NOMO-1 (cell line): ENCODE results near the gene POLR1B.
"Not testable (repeated sequence)": the region's sequence is repeated elsewhere in the genome, so short reads cannot be mapped to it uniquely, and the experiment has no call there.

Source experiments
- DNase-seq, 2 experiments: peaks; one replicate each; lab custom pipeline; 2025; ENCODE audit not compliant: unreplicated experiment in 2 of 2; lab: John Stamatoyannopoulos, UW

Gene POLR1B, protein sequence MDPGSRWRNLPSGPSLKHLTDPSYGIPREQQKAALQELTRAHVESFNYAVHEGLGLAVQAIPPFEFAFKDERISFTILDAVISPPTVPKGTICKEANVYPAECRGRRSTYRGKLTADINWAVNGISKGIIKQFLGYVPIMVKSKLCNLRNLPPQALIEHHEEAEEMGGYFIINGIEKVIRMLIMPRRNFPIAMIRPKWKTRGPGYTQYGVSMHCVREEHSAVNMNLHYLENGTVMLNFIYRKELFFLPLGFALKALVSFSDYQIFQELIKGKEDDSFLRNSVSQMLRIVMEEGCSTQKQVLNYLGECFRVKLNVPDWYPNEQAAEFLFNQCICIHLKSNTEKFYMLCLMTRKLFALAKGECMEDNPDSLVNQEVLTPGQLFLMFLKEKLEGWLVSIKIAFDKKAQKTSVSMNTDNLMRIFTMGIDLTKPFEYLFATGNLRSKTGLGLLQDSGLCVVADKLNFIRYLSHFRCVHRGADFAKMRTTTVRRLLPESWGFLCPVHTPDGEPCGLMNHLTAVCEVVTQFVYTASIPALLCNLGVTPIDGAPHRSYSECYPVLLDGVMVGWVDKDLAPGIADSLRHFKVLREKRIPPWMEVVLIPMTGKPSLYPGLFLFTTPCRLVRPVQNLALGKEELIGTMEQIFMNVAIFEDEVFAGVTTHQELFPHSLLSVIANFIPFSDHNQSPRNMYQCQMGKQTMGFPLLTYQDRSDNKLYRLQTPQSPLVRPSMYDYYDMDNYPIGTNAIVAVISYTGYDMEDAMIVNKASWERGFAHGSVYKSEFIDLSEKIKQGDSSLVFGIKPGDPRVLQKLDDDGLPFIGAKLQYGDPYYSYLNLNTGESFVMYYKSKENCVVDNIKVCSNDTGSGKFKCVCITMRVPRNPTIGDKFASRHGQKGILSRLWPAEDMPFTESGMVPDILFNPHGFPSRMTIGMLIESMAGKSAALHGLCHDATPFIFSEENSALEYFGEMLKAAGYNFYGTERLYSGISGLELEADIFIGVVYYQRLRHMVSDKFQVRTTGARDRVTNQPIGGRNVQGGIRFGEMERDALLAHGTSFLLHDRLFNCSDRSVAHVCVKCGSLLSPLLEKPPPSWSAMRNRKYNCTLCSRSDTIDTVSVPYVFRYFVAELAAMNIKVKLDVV

GRCh38 chr2:112542123-112542983, at the start of gene POLR1B:
POLR1B (plus strand) TSS chr2:112542465; CDS start chr2:112542495, 30 bp downstream.
- DNase-seq = peak; percentile 77 to 79

DNA sequence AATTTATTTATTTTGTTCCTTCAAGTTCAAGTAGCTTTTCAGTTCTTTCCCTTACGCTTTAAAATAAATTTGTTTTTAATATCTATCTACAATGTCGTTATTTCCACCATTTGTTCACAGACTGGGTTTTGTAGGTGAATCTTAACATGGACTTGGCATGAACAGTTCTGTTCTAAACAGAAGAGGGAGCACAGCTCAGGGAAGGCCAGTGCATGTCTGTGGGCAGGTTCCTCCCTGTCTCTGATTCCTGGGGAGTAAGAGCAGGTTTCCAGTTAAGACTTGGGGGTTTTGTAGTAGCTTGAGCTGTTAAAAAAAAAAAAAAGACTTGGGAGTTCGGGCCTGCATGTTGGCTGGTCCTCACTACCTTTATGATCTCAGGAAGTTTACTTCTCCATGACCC, 49.2 kb upstream of the POLR1B start:
- DNase-seq = no peak

- no peak for DNase-seq
Measured at GRCh38 chr2:112493858-112494648, 48.2 kb upstream of the POLR1B start.

DNA sequence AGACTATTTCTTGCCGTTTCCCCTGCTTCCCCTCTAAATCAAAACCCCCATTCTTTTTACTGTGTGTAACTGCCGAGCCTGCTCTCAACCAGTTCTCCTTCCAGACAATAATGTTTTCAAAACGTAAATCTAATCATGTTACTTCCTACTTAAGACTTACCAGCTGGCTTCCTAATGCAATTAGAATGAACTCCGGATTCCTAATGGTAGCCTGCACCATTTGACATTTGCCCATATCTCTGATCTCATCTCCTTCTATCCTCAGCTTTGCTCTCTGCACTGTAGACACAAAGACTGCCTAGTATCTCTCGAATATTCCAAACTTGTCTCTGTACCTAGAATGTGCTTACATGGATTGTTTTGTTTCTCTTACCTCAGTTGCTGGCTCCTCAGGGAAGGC, 47.4 kb upstream of the POLR1B start:
- DNase-seq = no peak

GRCh38 chr2:112495878-112496277, 46.4 kb upstream of the POLR1B start:
- DNase-seq = not testable (repeated sequence)

- peak; percentile 2 to 17 for DNase-seq
Measured at GRCh38 chr2:112500850-112501484, 41.3 kb upstream of the POLR1B start.

GRCh38 chr2:112509239-112509998, 32.8 kb upstream of the POLR1B start:
- DNase-seq = not testable (repeated sequence)

DNA sequence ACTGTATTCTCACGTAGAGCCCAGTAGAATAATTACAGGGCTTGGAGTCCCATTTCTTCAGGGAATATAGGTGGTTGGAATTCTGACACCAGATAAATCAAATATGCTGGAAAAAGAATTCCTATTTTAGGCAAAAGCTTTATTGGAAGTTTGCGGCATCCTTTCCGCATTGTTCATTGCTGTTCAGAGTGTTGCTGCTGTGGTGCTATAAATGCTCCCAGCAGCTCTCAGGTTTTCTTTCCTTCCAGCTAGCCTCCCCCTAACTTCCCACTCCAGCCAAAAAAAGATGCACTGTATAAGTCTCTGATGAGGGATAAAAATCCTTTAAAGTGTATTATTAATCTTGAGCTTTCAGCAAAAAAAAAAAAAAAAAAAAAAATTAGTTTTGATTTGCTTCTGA, 25.5 kb upstream of the POLR1B start:
- no peak for DNase-seq

DNA sequence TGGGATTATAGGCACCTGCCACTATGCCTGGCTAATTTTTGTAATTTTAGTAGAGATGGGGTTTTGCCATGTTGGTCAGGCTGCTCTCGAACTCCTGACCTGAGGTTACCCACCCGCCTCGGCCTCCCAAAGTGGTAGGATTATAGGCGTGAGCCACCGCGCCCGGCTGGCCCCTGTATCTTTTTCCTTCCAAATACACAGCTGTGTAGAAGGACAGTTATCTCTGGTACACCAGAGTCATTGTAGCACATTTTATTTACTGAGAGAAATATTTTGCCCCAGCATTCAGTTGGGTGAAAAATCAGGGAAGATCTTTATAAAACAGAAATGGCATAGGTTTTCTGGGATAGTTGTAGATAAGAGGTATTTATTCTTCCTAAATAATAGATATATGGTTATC, 23.5 kb upstream of the POLR1B start:
- no peak for DNase-seq

GRCh38 chr2:112519506-112519905, 22.8 kb upstream of the POLR1B start:
- no peak for DNase-seq

DNA sequence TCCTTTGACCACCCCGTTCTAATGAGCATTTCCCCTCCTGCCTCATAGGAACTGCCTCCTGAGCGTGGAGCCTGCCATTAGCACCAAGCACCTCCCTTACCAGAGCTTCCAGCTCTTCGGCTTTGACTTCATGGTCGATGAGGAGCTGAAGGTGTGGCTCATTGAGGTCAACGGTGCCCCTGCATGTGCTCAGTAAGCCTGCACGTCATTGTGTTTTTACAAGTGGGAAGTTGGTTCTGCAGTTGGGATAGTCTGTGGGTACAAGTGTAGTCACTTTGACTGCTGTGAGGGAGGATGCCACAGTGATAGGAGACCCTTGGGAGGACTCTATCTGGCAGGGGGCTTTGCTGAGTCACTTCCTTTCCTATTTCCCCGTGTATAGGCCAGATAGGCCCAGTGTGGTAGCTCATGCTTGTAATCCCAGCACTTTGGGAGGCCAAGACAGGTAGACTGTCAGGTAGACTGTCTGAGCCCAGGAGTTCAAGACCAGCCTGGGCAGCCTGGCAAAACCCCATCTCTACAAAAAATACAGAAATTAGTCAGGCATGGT, 22.0 kb upstream of the POLR1B start:
- no peak for DNase-seq

DNA sequence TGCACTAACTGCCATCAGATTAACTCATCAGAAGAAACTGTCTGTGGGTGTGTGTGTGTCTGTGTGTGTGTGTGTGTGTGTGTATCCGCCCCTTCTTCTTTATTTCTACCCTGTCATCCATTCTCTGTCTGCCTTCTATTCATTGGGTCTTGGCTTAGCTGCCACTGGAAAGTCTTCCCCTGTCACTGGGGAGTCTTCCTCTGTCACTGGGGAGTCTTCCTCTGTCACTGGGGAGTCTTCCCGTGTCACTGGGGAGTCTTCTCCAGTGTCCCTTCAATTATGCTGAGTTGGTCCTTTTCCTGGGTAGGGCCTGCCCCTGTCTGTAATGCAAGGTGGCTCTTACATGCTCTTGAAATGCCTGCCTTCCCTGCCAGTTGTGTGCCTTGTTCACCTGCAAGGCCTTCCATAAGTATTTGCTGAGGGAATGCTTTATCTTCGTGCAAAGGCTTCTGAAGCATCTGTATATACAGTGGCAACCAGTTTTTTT, 18.9 kb upstream of the POLR1B start:
- no peak for DNase-seq

DNA sequence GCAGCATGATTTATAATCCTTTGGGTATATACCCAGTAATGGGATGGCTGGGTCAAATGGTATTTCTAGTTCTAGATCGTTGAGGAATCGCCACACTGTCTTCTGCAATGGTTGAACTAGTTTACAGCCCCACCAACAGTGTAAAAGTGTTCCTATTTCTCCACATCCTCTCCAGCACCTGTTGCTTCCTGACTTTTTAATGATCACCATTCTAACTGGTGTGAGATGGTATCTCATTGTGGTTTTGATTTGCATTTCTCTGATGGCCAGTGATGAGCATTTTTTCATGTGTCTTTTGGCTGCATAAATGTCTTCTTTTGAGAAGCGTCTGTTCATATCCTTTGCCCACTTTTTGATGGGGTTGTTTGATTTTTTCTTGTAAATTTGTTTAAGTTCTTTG, 18.0 kb upstream of the POLR1B start:
- DNase-seq = not testable (repeated sequence)

- no peak for DNase-seq
Measured at GRCh38 chr2:112528541-112528940, 13.7 kb upstream of the POLR1B start.

DNA sequence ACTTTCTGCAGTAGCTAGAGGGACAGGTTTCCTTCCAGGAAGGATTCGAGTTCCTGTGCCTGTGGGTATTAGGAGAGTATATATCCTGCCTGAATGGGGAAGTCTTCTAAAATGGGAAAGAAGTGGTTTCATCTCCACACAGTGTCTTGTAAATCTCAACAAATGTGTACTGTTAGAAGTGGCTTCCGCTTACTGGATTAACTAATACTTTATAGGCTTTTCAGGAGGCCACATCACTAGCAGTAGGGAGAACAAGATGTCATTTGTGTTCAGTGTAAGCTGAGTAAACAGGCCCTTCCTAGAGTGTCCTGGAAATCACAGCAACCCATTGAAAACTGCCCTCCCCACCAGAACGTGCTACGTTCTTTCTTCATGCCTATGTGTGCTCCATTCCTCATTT, 12.5 kb upstream of the POLR1B start:
- peak; percentile 39 to 66 for DNase-seq

- no peak for DNase-seq
Measured at GRCh38 chr2:112530728-112531127, 11.5 kb upstream of the POLR1B start.

GRCh38 chr2:112534826-112535225, 7.4 kb upstream of the POLR1B start:
- DNase-seq = no peak

DNA sequence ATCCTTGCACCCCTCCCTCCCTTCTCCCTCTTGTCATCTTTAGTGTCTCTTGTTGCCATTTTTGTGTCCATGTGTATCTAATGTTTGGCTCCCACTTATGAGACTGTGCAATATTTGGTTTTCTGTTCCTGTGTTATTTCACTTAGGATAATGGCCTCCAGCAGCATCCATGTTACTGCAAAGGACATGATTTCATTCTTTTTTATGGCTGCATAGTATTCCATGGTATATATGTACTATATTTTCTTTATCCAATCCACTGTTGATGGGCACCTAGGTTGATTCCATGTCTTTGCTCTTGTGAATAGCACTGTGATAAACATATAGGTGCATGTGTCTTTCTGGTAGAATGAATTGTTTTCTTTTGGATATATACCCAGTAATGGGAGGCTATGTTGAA, 5.6 kb upstream of the POLR1B start:
- not testable (repeated sequence) for DNase-seq
